Measurements from ENCODE around the gene UXS1. TPM values are rescaled to one million over a fixed set of nuclear protein-coding genes. Genes with fewer than 3 reads are reported as not detected.

The UXS1 gene
- polyA plus RNA-seq, 3 donors = 23.4 to 33.8 (median 29.3) TPM

- H3K9me3 ChIP-seq (replicated peaks in 1 of 2; ENCODE audit: control insufficient read depth in 1 of 2, insufficient read depth in 1 of 2, low read length in 2 of 2) = no peaks in the 10 kb centered on the region
- Mint-ChIP-seq H3K9me3 (peaks cover 0 to under 1% (median 0%) of the 10 kb centered on the region in 7 donors), H3K36me3 (peaks cover 59 to 65% of the 10 kb centered on the region in 2 donors), H3K27ac (peak overlapping the region in 3 of 7 donors; percentile 27 to 75 (median 28)), H3K4me3 (no peak overlapping the region), H3K27me3 (ENCODE audit: low read depth in 3 of 3) (peaks cover 0 to 1% (median 0%) of the 10 kb centered on the region in 3 donors), H3K4me1 (peaks cover 2% of the 10 kb centered on the region)
- H3K4me3 ChIP-seq (replicated peaks in 1 of 3; ENCODE audit: low read depth in 2 of 3, low read length in 3 of 3) = no peak overlapping the region
- H3K79me2 ChIP-seq (ENCODE audit: insufficient read depth, low read length) = no peaks in the 10 kb centered on the region
- H3K4me1 ChIP-seq (ENCODE audit: control insufficient read depth in 1 of 2, insufficient read depth in 2 of 2, low read length in 2 of 2) = no peaks in the 10 kb centered on the region
- no peak overlapping the region for H3K27ac ChIP-seq (ENCODE audit: low read depth in 1 of 2, low read length in 2 of 2)
- H2AFZ ChIP-seq (ENCODE audit: insufficient read depth, low read depth, low read length, poor library complexity, severe bottlenecking) = no peak overlapping the region
- DNase-seq = no peak
- WGBS (ENCODE audit: insufficient coverage) = 76% methylated on average over 2 of the region's 3 CpGs
- intact Hi-C loops (cut with micrococcal nuclease) = no loop called here
- H3K36me3 ChIP-seq (replicated peaks in 1 of 2; ENCODE audit: control insufficient read depth in 1 of 2, insufficient read depth in 2 of 2, low read length in 2 of 2) = peaks cover 21 to 86% of the 10 kb centered on the region in 2 donors
- TF ChIP-seq CTCF (IDR thresholded peaks at IDR 0.05) = no peak
- no peaks in the 10 kb centered on the region for H4K20me1 ChIP-seq (ENCODE audit: insufficient read depth, low read length)
- no peak overlapping the region for H3K4me2 ChIP-seq (replicated peaks; ENCODE audit: extremely low read depth, low read length, poor library complexity, severe bottlenecking)
- H3K27me3 ChIP-seq (ENCODE audit: control insufficient read depth in 2 of 2, insufficient read depth in 2 of 2, low read length in 2 of 2) = no peaks in the 10 kb centered on the region
- no peak overlapping the region for H3K9ac ChIP-seq (ENCODE audit: insufficient read depth, low read length, poor library complexity, severe bottlenecking)
Observed at GRCh38 chr2:106147159-106147558, 46.9 kb downstream of the UXS1 start.

DNA sequence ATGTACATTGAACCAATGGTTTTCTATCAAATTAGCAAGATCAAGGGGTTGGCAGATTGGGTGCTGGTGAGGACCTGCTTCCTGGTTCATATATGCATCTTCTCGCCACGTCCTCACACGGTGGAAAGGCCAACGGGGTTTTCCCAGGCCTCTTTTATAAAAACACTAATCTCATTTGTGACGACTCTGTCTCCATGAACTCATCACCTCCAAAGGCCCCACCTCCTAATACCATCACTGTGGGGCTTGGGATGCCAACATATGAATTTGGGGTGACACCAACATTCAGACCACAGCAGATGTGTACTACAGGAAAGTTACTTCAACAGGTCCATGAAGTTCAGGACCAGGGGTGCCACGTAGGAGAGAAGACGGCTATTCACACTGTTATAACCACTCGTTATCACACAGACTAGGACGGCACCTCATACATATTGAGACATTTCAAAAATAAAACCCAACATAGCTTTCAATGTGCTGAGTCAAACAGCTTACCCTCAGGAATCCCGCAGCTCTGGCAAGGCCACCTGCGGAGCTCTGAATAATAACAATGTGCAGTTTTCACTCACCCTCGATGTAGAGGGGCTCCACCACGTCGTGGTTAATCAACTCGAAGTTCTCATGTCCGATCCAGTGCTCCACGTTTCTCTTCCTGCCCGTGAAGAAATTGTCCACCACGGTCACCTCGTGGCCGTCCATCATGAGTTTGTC, 49.3 kb downstream of the UXS1 start:
- H3K9me3 ChIP-seq (replicated peaks in 1 of 2; ENCODE audit: control insufficient read depth in 1 of 2, insufficient read depth in 1 of 2, low read length in 2 of 2) = no peaks in the 10 kb centered on the region
- no peaks in the 10 kb centered on the region for H3K79me2 ChIP-seq (ENCODE audit: insufficient read depth, low read length)
- H4K20me1 ChIP-seq (ENCODE audit: insufficient read depth, low read length) = no peaks in the 10 kb centered on the region
- no peaks in the 10 kb centered on the region for H3K9me3 Mint-ChIP-seq
- H3K27ac ChIP-seq (ENCODE audit: low read depth in 1 of 2, low read length in 2 of 2) = no peak overlapping the region
- no peak for TF ChIP-seq CTCF (IDR thresholded peaks at IDR 0.05)
- peaks cover 15 to 78% of the 10 kb centered on the region in 2 donors for H3K36me3 ChIP-seq (replicated peaks in 1 of 2; ENCODE audit: control insufficient read depth in 1 of 2, insufficient read depth in 2 of 2, low read length in 2 of 2)
- H3K4me1 ChIP-seq (ENCODE audit: control insufficient read depth in 1 of 2, insufficient read depth in 2 of 2, low read length in 2 of 2) = no peaks in the 10 kb centered on the region
- no peak for DNase-seq
- intact Hi-C loops (cut with micrococcal nuclease) = no loop called here
- H2AFZ ChIP-seq (ENCODE audit: insufficient read depth, low read depth, low read length, poor library complexity, severe bottlenecking) = no peak overlapping the region
- H3K4me3 ChIP-seq (replicated peaks in 1 of 3; ENCODE audit: low read depth in 2 of 3, low read length in 3 of 3) = no peak overlapping the region
- no peaks in the 10 kb centered on the region for H3K27me3 ChIP-seq (ENCODE audit: control insufficient read depth in 2 of 2, insufficient read depth in 2 of 2, low read length in 2 of 2)
- H3K4me3 Mint-ChIP-seq = no peak overlapping the region
- peaks cover 4% of the 10 kb centered on the region for H3K4me1 Mint-ChIP-seq
- H3K36me3 Mint-ChIP-seq = peaks cover 54 to 61% of the 10 kb centered on the region in 2 donors
- H3K27me3 Mint-ChIP-seq (ENCODE audit: low read depth in 3 of 3) = peaks cover 0 to 1% (median 0%) of the 10 kb centered on the region in 3 donors
- H3K9ac ChIP-seq (ENCODE audit: insufficient read depth, low read length, poor library complexity, severe bottlenecking) = no peak overlapping the region
- H3K27ac Mint-ChIP-seq = peak overlapping the region in 1 of 7 donors; percentile 18
- no peak overlapping the region for H3K4me2 ChIP-seq (replicated peaks; ENCODE audit: extremely low read depth, low read length, poor library complexity, severe bottlenecking)
- 95% methylated on average over 19 of the region's 21 CpGs for WGBS (ENCODE audit: insufficient coverage)

All from CD14-positive monocyte (primary cell).